CD8-positive, alpha-beta memory T cell (primary cell): ENCODE results near the gene ANP32B. TPM values are rescaled to one million over a fixed set of nuclear protein-coding genes. Genes with fewer than 3 reads are reported as not detected.

ENCODE experiments used
- CTCF ChIA-PET: fragments of 350-600 bp; sonication (Branson Sonifier 250); formaldehyde crosslinking; loops from one replicate; lab custom pipeline; 2021; ENCODE audit warnings: antibody characterized with exemption; lab: Charles Lee
- POLR2A ChIA-PET: fragments of 350-600 bp; sonication (Branson Sonifier 250); formaldehyde crosslinking; loops from one replicate; lab custom pipeline; 2021; ENCODE audit warnings: antibody characterized with exemption; lab: Charles Lee
- DNase-seq, 5 donors: peaks; one replicate each; pipeline versions ENCODE4 v3.0.0 to v3.0.0-alpha.2; 2020 to 2022; ENCODE audit warnings: mixed read lengths in 1 of 5
- H3K27ac ChIP-seq: one replicate; pipeline ENCODE4 v1.7.0; 2013; ENCODE audit warnings: low read depth, mild to moderate bottlenecking, low read length, moderate library complexity
- H3K27me3 ChIP-seq: 2 replicates; pipeline ENCODE4 v1.7.0; 2013; ENCODE audit warnings: low read length, mild to moderate bottlenecking; ENCODE audit not compliant: insufficient read depth, poor library complexity, severe bottlenecking
- H3K36me3 ChIP-seq: 2 replicates; pipeline ENCODE4 v1.7.0; 2013; ENCODE audit warnings: mild to moderate bottlenecking, low read length, moderate library complexity; ENCODE audit not compliant: insufficient read depth
- H3K4me1 ChIP-seq: 2 replicates; pipeline ENCODE4 v1.7.0; 2013; ENCODE audit warnings: mild to moderate bottlenecking, low read length, moderate library complexity; ENCODE audit not compliant: insufficient read depth
- H3K4me3 ChIP-seq: 2 replicates; pipeline ENCODE4 v1.7.0; 2013; ENCODE audit warnings: mild to moderate bottlenecking, low read length
- H3K9me3 ChIP-seq: 2 replicates; pipeline ENCODE4 v1.7.0; 2013; ENCODE audit warnings: mild to moderate bottlenecking, low read length
- H3K27ac Mint-ChIP-seq, 8 donors: one replicate each; pipeline ENCODE4 v1.8.0; 2020 to 2021; ENCODE audit warnings: mixed read lengths in 8 of 8, mild to moderate bottlenecking in 6 of 8, inconsistent platforms in 3 of 8, moderate library complexity in 3 of 8
- H3K27me3 Mint-ChIP-seq, 2 donors: one replicate each; pipeline ENCODE4 v1.8.0; 2020 to 2021; ENCODE audit warnings: mixed read lengths in 2 of 2, mild to moderate bottlenecking in 1 of 2, moderate library complexity in 1 of 2
- H3K36me3 Mint-ChIP-seq, 3 donors: one replicate each; pipeline ENCODE4 v1.8.0; 2020 to 2021; ENCODE audit warnings: mixed read lengths in 3 of 3, inconsistent platforms in 1 of 3, mild to moderate bottlenecking in 1 of 3
- H3K4me1 Mint-ChIP-seq, 3 donors: one replicate each; pipeline ENCODE4 v1.8.0; 2020 to 2021; ENCODE audit warnings: mixed read lengths in 3 of 3, inconsistent platforms in 1 of 3, mild to moderate bottlenecking in 1 of 3
- H3K4me3 Mint-ChIP-seq, 7 donors: one replicate each; pipeline ENCODE4 v1.8.0; 2020 to 2021; ENCODE audit warnings: mixed read lengths in 7 of 7, mild to moderate bottlenecking in 6 of 7, moderate library complexity in 4 of 7, inconsistent platforms in 2 of 7
- H3K9me3 Mint-ChIP-seq, 5 donors: one replicate each; pipeline ENCODE4 v1.8.0; 2020 to 2022; ENCODE audit warnings: mixed read lengths in 5 of 5, mild to moderate bottlenecking in 3 of 5, moderate library complexity in 2 of 5, inconsistent platforms in 1 of 5
- polyA plus RNA-seq: library from polyadenylated mRNA; unstranded; fragments of 300-500 nt; fragmentation: Illumina TruSeq; gene quantifications from one replicate; pipeline ENCODE4 v1.2.3, GENCODE V29; 2021
- total RNA-seq, 2 experiments: library from RNA; stranded (reverse); gene quantifications; one replicate each; pipeline ENCODE4 v1.2.3, GENCODE V29; 2021

ANP32B gene
- total RNA-seq (100 to 1,000 TPM; 331 to 341 TPM), polyA plus RNA-seq (91.0 TPM)

DNA sequence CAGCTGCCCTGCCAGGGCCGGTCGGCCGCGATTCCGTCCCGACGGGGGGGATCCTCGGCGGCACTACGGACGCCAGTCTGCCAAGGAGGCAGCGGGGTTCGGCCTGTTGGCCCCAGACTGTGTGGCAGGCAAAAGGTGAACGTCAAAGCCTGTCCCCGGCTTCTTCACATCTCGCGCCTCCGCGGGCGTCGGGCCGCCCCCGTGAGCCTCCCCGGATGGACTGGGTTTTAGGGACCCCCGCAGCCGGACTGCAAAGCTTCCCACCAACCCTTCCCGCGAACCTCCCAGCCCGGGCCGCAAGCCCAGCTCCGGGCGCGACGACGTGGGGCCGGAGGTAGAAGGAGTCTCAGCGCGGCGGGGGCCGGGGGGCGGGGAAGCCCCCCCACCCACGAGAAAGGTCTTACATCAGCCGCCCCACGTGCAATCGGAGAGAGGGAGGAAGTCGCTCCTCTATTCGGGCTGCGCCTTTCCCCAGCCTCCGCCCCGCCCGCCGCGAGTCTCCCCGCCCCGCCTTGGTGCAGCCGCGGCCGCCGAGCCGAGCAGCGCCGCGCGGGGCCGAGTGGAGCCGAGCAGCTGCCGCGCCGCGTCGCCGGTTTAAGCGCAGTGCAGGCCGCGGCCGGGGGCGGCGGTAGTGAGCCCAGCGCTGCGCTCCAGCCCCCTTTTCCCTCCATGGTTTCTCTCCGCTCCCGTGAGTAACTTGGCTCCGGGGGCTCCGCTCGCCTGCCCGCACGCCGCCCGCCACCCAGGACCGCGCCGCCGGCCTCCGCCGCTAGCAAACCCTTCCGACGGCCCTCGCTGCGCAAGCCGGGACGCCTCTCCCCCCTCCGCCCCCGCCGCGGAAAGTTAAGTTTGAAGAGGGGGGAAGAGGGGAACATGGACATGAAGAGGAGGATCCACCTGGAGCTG, at the start of gene ANP32B:
Gene ANP32B, plus strand, starts transcription at position 659 of the 906 bp plus-strand sequence. Its CDS starts 215 bp downstream, at position 874.
- Histone ChIP-seq H3K4me1 (peaks cover 56% of the 10 kb centered on the region), H3K27ac (peak within 1 kb of the TSS; percentile 83), H3K27me3 (no peaks in the 10 kb centered on the region), H3K36me3 (no peaks in the 10 kb centered on the region), H3K4me3 (peak within 1 kb of the TSS; percentile 65), H3K9me3 (no peaks in the 10 kb centered on the region)
- POLR2A ChIA-PET: interaction anchor here (0.8 to 5.7 kb wide), 9 partner anchors 10 to 350 kb away, joined by 3 to 74 read pairs (median 5); partner anchors contain the start of genes NANS, NCBP1, TBC1D2 and TRMO
- peaks cover 29 to 39% (median 37%) of the 10 kb centered on the region in 3 donors for H3K4me1 Mint-ChIP-seq
- H3K36me3 Mint-ChIP-seq: peaks cover 0 to 2% (median 0%) of the 10 kb centered on the region in 3 donors
- H3K27me3 Mint-ChIP-seq: no peaks in the 10 kb centered on the region
- CTCF ChIA-PET: interaction anchor here (0.7 to 4.8 kb wide), 20 partner anchors 12 to 285 kb away, joined by 3 to 61 read pairs (median 4); partner anchors contain the start of genes TRMO and XPA
- peak; percentile 88 to 96 (median 93) for DNase-seq
- peak within 1 kb of the TSS; percentile 54 to 96 (median 84) for H3K27ac Mint-ChIP-seq
- peak within 1 kb of the TSS; percentile 82 to 98 (median 90) for H3K4me3 Mint-ChIP-seq
- H3K9me3 Mint-ChIP-seq: no peaks in the 10 kb centered on the region

DNA sequence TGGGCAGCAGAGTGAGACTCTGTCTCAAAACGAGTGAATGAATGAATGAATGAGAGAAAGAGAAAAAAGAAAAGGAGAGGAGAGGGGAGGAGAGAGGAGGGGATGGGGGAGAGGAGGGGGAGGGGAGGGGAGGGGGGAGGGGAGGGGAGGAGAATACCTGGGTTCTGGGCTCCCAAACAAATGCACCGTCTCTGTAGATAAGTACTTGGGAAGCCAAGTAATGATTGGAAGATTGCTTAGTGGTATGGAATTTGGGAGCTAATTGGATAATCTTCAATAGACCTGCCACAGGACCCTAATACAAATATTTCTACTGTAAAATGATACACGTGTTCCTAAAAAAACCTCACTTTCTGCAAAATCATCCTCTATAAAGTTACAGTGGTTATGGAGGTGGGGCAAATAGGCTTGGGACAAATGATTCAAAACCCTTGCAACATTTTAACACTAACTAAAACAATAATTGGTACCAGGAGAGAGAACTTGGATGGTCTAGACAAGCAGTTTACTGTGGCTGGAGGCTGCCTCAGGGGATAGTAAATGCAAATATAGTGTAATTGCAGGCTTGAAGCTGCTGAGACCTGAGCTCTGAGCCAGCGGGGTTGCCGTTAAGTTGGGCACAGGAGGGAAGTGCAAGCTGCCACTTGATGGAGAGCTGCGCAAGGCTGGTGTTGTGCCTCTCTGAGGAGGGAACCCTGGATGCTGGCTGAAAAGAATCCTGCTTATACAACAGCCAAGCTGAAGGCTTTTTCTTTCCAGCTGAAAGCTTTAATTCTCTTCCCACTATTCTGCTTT, 48.6 kb upstream of the ANP32B start:
- Mint-ChIP-seq H3K4me3 (no peak overlapping the region), H3K27me3 (no peaks in the 10 kb centered on the region), H3K9me3 (no peaks in the 10 kb centered on the region), H3K27ac (no peak overlapping the region), H3K36me3 (no peaks in the 10 kb centered on the region), H3K4me1 (peaks cover 37 to 52% (median 47%) of the 10 kb centered on the region in 3 donors)
- CTCF ChIA-PET: interaction anchor here (3.1 kb wide), 2 partner anchors 12 to 100 kb away, joined by 7 to 18 read pairs; partner anchors contain the start of gene TRMO
- H3K36me3 ChIP-seq: no peaks in the 10 kb centered on the region
- no peaks in the 10 kb centered on the region for H3K27me3 ChIP-seq
- no peak overlapping the region for H3K4me3 ChIP-seq
- no peaks in the 10 kb centered on the region for H3K9me3 ChIP-seq
- H3K27ac ChIP-seq: peak overlapping the region; percentile 28
- H3K4me1 ChIP-seq: peaks cover 57% of the 10 kb centered on the region
- no peak for DNase-seq
- POLR2A ChIA-PET: no interaction called here

DNA sequence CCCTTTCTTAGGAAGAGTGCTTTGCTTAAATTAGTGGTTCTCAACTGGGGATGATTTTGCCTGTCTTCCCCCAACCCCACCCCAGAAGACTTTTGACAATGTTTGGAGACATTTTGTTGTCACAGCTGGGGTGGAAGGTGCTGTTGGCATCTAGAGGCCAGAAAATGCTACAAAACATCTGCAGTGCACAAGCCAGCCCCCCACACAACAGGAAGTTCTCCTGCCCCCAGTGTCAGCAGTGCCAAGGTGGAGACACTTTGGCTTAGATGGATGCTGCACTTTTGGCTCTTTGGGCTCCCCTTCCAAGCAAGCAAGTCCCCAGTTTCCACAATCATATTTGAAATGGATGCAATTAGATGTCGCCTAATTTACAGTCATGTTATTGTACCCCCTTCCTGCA, 47.9 kb upstream of the ANP32B start:
- peaks cover 49% of the 10 kb centered on the region for H3K4me1 ChIP-seq
- H3K27ac ChIP-seq: no peak overlapping the region
- H3K27me3 Mint-ChIP-seq: no peaks in the 10 kb centered on the region
- no peaks in the 10 kb centered on the region for H3K9me3 Mint-ChIP-seq
- H3K4me1 Mint-ChIP-seq: peaks cover 33 to 45% (median 41%) of the 10 kb centered on the region in 3 donors
- POLR2A ChIA-PET: no interaction called here
- H3K9me3 ChIP-seq: no peaks in the 10 kb centered on the region
- no peak overlapping the region for H3K27ac Mint-ChIP-seq
- no peaks in the 10 kb centered on the region for H3K36me3 ChIP-seq
- H3K4me3 Mint-ChIP-seq: no peak overlapping the region
- no peak overlapping the region for H3K4me3 ChIP-seq
- no peak for DNase-seq
- H3K27me3 ChIP-seq: no peaks in the 10 kb centered on the region
- no peaks in the 10 kb centered on the region for H3K36me3 Mint-ChIP-seq
- CTCF ChIA-PET: interaction anchor here (0.6 to 3.1 kb wide), 3 partner anchors 12 to 99 kb away, joined by 3 to 18 read pairs (median 7); partner anchors contain the start of gene TRMO

DNA sequence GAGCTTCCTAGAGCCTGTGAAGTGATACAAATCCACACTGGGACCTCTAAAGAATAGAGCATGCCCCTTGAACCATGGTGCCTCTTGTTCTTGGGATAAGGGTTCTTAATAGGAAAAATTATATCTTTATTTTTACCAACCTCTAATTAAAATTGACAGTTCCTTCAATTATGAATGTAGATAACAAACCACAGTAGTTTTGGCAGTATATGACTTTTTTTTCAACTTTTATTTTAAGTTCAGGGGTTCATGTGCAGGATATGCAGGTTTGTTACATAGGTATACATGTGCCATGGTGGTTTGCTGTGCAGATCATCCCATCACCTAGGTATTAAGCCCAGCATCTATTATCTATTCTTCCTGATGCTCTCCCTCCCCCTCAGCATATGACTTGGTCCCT, 46.1 kb upstream of the ANP32B start:
- POLR2A ChIA-PET: no interaction called here
- Mint-ChIP-seq H3K36me3 (peaks cover 0 to 2% (median 0%) of the 10 kb centered on the region in 3 donors), H3K27ac (peak overlapping the region in 2 of 8 donors; percentile 40 to 70), H3K27me3 (no peaks in the 10 kb centered on the region), H3K4me3 (no peak overlapping the region), H3K9me3 (no peaks in the 10 kb centered on the region), H3K4me1 (peaks cover 18 to 27% (median 25%) of the 10 kb centered on the region in 3 donors)
- Histone ChIP-seq H3K36me3 (no peaks in the 10 kb centered on the region), H3K4me1 (peaks cover 32% of the 10 kb centered on the region), H3K27ac (peak overlapping the region; percentile 32), H3K4me3 (no peak overlapping the region), H3K9me3 (no peaks in the 10 kb centered on the region), H3K27me3 (no peaks in the 10 kb centered on the region)
- CTCF ChIA-PET: interaction anchor here (1.4 to 3.1 kb wide), 4 partner anchors 14 to 97 kb away, joined by 3 to 18 read pairs (median 6); partner anchors contain the start of genes ANP32B and TRMO
- DNase-seq: no peak

DNA sequence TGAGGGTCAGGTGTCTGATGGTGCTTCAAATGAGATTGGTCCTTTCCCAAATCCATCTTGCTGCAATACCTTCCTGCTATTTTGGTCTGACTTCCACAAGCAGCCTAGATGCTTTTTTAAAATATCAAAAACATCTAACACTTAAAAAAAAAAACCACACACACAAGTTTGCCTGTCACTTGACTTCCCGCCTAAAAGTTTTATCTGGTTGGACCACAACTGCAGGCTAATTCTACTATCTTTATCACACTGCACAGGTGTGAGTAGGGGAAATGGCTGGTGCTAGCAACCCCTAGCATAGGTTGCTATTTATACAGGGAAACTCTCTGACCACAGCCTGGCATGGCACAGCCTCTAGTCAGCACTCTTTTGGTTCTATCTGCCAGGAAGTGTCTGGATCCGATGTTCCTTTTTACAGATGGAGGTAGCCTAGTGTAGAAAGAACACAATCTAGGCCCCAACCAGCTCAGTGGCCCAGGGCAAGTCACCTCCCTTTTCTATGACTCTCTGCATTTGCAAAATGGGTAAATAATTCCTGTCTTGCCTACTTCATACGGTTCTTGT, 45.0 kb upstream of the ANP32B start, which contains the start of gene HEMGN:
Gene HEMGN, minus strand, starts transcription at position 92 of the 564 bp plus-strand sequence. Its CDS starts 36 bp downstream, at position 56.
- peak within 1 kb of the TSS; percentile 64 for H3K27ac ChIP-seq
- peaks cover 0 to 2% (median 0%) of the 10 kb centered on the region in 3 donors for H3K36me3 Mint-ChIP-seq
- peak within 1 kb of the TSS; percentile 71 to 96 (median 87) for H3K27ac Mint-ChIP-seq

DNA sequence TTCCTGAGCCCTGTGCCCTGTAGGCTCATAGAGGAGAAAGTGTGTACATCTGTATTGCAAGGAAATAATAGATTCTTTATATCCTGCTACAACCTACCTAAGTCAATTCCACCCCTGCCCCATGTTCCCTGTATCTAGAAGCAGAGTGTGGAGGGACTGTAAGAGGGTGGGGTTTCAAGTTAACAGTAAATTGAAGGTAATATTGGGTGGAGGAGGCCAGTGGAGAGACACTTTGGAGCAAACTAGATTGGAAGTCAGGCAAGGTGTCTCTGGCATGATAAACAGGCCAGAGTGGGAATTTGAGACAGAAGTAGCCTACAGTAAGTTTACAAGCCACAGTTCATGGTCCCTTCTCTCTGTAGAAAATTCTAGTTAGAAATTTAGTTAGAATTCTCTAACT, 42.9 kb upstream of the ANP32B start:
- Mint-ChIP-seq H3K36me3 (peaks cover 0 to 2% (median 0%) of the 10 kb centered on the region in 3 donors), H3K4me1 (peaks cover 17 to 25% (median 24%) of the 10 kb centered on the region in 3 donors), H3K9me3 (no peaks in the 10 kb centered on the region), H3K27ac (peak overlapping the region in 1 of 8 donors; percentile 6), H3K27me3 (no peaks in the 10 kb centered on the region), H3K4me3 (no peak overlapping the region)
- H3K4me1 ChIP-seq: peaks cover 28% of the 10 kb centered on the region
- H3K9me3 ChIP-seq: no peaks in the 10 kb centered on the region
- no peaks in the 10 kb centered on the region for H3K36me3 ChIP-seq
- ChIA-PET CTCF (interaction anchor here (1.0 kb wide), 1 partner anchor 17 kb away, joined by 3 read pairs; the partner anchor contains the start of gene TRMO), POLR2A (no interaction called here)
- H3K27ac ChIP-seq: peak overlapping the region; percentile 49
- no peak overlapping the region for H3K4me3 ChIP-seq
- no peak for DNase-seq
- H3K27me3 ChIP-seq: no peaks in the 10 kb centered on the region

More for the DNA sequence above, 45.0 kb upstream of the ANP32B start, which contains the start of gene HEMGN:
- H3K36me3 ChIP-seq: no peaks in the 10 kb centered on the region
- Mint-ChIP-seq H3K27me3 (no peaks in the 10 kb centered on the region), H3K4me3 (peak within 1 kb of the TSS in 6 of 7 donors; percentile 24 to 59 (median 48)), H3K9me3 (no peaks in the 10 kb centered on the region), H3K4me1 (peaks cover 17 to 25% (median 24%) of the 10 kb centered on the region in 3 donors)
- no peaks in the 10 kb centered on the region for H3K27me3 ChIP-seq
- H3K4me3 ChIP-seq: no peak within 1 kb of the TSS
- no peaks in the 10 kb centered on the region for H3K9me3 ChIP-seq
- ChIA-PET CTCF (interaction anchor here (0.9 to 1.1 kb wide), 2 partner anchors 12 to 14 kb away, joined by 3 to 6 read pairs; no protein-coding TSS in a partner anchor), POLR2A (interaction anchor here (0.7 to 1.2 kb wide), 2 partner anchors 17 to 318 kb away, joined by 3 to 6 read pairs; partner anchors contain the start of gene TRMO)
- peak; percentile 9 to 72 (median 65) for DNase-seq
- peaks cover 30% of the 10 kb centered on the region for H3K4me1 ChIP-seq

DNA sequence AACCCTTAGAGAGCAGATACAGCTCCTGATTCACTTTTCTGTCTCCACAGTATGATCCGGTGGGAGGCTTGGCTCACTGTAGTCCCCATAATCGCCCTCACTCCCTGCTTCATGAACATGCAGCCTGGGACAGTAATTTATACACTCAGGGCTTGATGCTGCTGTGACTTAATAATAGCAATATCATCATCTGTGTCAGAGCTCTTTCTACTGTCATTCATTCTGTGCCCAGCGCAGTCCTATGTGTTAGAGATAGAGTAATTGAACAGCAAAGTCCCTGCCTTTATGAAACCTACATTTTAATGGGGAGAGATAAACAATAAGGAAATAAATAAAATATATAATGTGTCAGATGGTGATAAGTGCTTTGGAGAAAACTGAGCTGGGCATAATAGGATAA, 42.4 kb upstream of the ANP32B start:
- Mint-ChIP-seq H3K27me3 (no peaks in the 10 kb centered on the region), H3K4me1 (peaks cover 17 to 25% (median 24%) of the 10 kb centered on the region in 3 donors), H3K9me3 (no peaks in the 10 kb centered on the region), H3K36me3 (peaks cover 0 to 2% (median 0%) of the 10 kb centered on the region in 3 donors), H3K4me3 (no peak overlapping the region), H3K27ac (peak overlapping the region in 1 of 8 donors; percentile 23)
- ChIA-PET POLR2A (no interaction called here), CTCF (interaction anchor here (1.0 kb wide), 1 partner anchor 18 kb away, joined by 3 read pairs; the partner anchor contains the start of gene TRMO)
- Histone ChIP-seq H3K4me1 (peaks cover 26% of the 10 kb centered on the region), H3K27ac (peak overlapping the region; percentile 49), H3K4me3 (no peak overlapping the region), H3K27me3 (no peaks in the 10 kb centered on the region), H3K36me3 (no peaks in the 10 kb centered on the region), H3K9me3 (no peaks in the 10 kb centered on the region)
- no peak for DNase-seq
